PC-9 (cell line): ENCODE measurements around the gene NOTCH3. TPM values are rescaled to one million over a fixed set of nuclear protein-coding genes. Genes with fewer than 3 reads are reported as not detected.

Experiments used
- BruUV-seq: library from RNA; stranded (reverse); fragments of 400-500 nt; replicated peaks from 2 replicates; lab custom pipeline; 2021; lab: Mats Ljungman, UMichigan
- CTCF ChIA-PET: fragments of 300-600 bp; sonication (Branson Sonifier 250); formaldehyde crosslinking; loops from one replicate; lab custom pipeline; 2022; ENCODE audit warnings: antibody characterized with exemption; lab: Charles Lee
- POLR2A ChIA-PET: fragments of 300-600 bp; sonication (Branson Sonifier 250); formaldehyde crosslinking; loops from one replicate; lab custom pipeline; 2022; ENCODE audit warnings: antibody characterized with exemption; ENCODE audit not compliant: unreplicated experiment; lab: Charles Lee
- DNase-seq, 2 experiments: peaks; one replicate each; pipeline versions ENCODE4 v3.0.0 to v3.0.0-alpha.2; 2015 to 2022; ENCODE audit warnings: mixed read lengths in 1 of 2
- H2AFZ ChIP-seq: fragments of 200-600 bp; sonication (generic); 2 replicates; pipeline ENCODE4 v1.8.1; 2017; ENCODE audit warnings: antibody characterized with exemption
- H3F3A ChIP-seq: fragments of 200-600 bp; sonication (generic); 2 replicates; pipeline ENCODE4 v1.8.1; 2017; ENCODE audit warnings: antibody characterized with exemption, mild to moderate bottlenecking, low read depth; ENCODE audit not compliant: insufficient read depth
- H3K27ac ChIP-seq: fragments of 200-600 bp; sonication (generic); 2 replicates; pipeline ENCODE4 v1.6.1; 2016; ENCODE audit warnings: mixed run types
- H3K27me3 ChIP-seq: fragments of 200-600 bp; sonication (generic); 2 replicates; pipeline ENCODE4 v1.6.1; 2016; ENCODE audit warnings: low read depth, mixed run types; ENCODE audit not compliant: insufficient read depth
- H3K36me3 ChIP-seq: fragments of 200-600 bp; sonication (generic); 2 replicates; pipeline ENCODE4 v1.6.1; 2016; ENCODE audit warnings: low read depth, mixed run types
- H3K4me1 ChIP-seq: fragments of 200-600 bp; sonication (generic); replicated peaks from 2 replicates; pipeline ENCODE4 v1.6.1; 2016; ENCODE audit warnings: mixed run types; ENCODE audit not compliant: insufficient read depth
- H3K4me2 ChIP-seq: fragments of 200-600 bp; sonication (generic); 2 replicates; pipeline ENCODE4 v1.6.1; 2017; ENCODE audit warnings: mixed run types
- H3K4me3 ChIP-seq: fragments of 200-600 bp; sonication (generic); 2 replicates; pipeline ENCODE4 v1.6.1; 2016; ENCODE audit warnings: mixed run types
- H3K79me2 ChIP-seq: fragments of 200-600 bp; sonication (generic); 2 replicates; pipeline ENCODE4 v1.6.1; 2017; ENCODE audit warnings: low read depth, mixed run types
- H3K9me2 ChIP-seq: fragments of 200-600 bp; sonication (generic); 2 replicates; pipeline ENCODE4 v1.8.1; 2017; ENCODE audit warnings: mild to moderate bottlenecking; ENCODE audit not compliant: insufficient read depth
- H3K9me3 ChIP-seq: fragments of 200-600 bp; sonication (generic); 2 replicates; pipeline ENCODE4 v1.8.1; 2016; ENCODE audit warnings: low read depth; ENCODE audit not compliant: insufficient read depth
- H4K20me1 ChIP-seq: fragments of 200-600 bp; sonication (generic); 2 replicates; pipeline ENCODE4 v1.8.1; 2017; ENCODE audit not compliant: insufficient read depth
- CTCF ChIP-seq: fragments of 200-600 bp; sonication (generic); conservative IDR thresholded peaks from 2 replicates; pipeline ENCODE4 v1.6.1; 2017; ENCODE audit warnings: mixed run types, antibody characterized with exemption, mild to moderate bottlenecking, moderate library complexity
- EZH2 ChIP-seq: fragments of 200-600 bp; sonication (generic); IDR thresholded peaks from 2 replicates; pipeline ENCODE4 v1.8.0; 2017; ENCODE audit warnings: antibody characterized with exemption, low read depth
- intact Hi-C: fragments of 100-400 bp; cut with micrococcal nuclease; formaldehyde crosslinking; loops from one replicate; pipeline ENCODE4 v1.10.0; 2022; ENCODE audit not compliant: unreplicated experiment
- total RNA-seq: library from RNA; stranded (reverse); gene quantifications from 2 replicates; pipeline ENCODE4 v1.2.3, GENCODE V29; 2021

Gene NOTCH3
- total RNA-seq, 1 experiment from 2014 or later = 115 TPM

GRCh38 chr19:15161028-15161984, 39.5 kb downstream of the NOTCH3 start:
- Histone ChIP-seq H3K27me3 (no peaks in the 10 kb centered on the region), H3K36me3 (peaks cover 41% of the 10 kb centered on the region), H4K20me1 (no peaks in the 10 kb centered on the region), H2AFZ (no peak overlapping the region), H3K27ac (no peak overlapping the region), H3K4me3 (no peak overlapping the region), H3K4me1 (no peaks in the 10 kb centered on the region), H3K9me3 (no peaks in the 10 kb centered on the region), H3F3A (peaks cover 61% of the 10 kb centered on the region), H3K79me2 (no peaks in the 10 kb centered on the region), H3K9me2 (no peaks in the 10 kb centered on the region), H3K4me2 (no peak overlapping the region)
- intact Hi-C loops = no loop called here
- peak; percentile 82 for TF ChIP-seq CTCF
- no peak for TF ChIP-seq EZH2
- CTCF ChIA-PET = interaction anchor here (0.5 kb wide), 1 partner anchor 10 kb away, joined by 4 read pairs; no protein-coding TSS in a partner anchor
- POLR2A ChIA-PET = no interaction called here
- peak in 1 of 2 experiments; percentile 47 for DNase-seq
- BruUV-seq = no TSS peak

- Histone ChIP-seq H3K27me3 (no peaks in the 10 kb centered on the region), H3K4me1 (no peaks in the 10 kb centered on the region), H2AFZ (no peak overlapping the region), H3K27ac (no peak overlapping the region), H3K36me3 (peaks cover 21% of the 10 kb centered on the region), H3K4me3 (no peak overlapping the region), H3K4me2 (no peak overlapping the region), H3K79me2 (no peaks in the 10 kb centered on the region), H3F3A (peaks cover 56% of the 10 kb centered on the region), H3K9me3 (0 out of 2 replicates have a peak, but pooled peaks cover 4% of the 10 kb centered on the region), H3K9me2 (no peaks in the 10 kb centered on the region), H4K20me1 (no peaks in the 10 kb centered on the region)
- CTCF ChIA-PET = interaction anchor here (0.7 kb wide), 1 partner anchor 452 kb away, joined by 5 read pairs; no protein-coding TSS in a partner anchor
- TF ChIP-seq EZH2 (no peak), CTCF (no peak)
- BruUV-seq = no TSS peak
- POLR2A ChIA-PET = no interaction called here
- no peak for DNase-seq
- intact Hi-C loops = no loop called here
These were observed 41.5 kb downstream of the NOTCH3 start for GRCh38 chr19:15159251-15159650.

- H3F3A ChIP-seq = peaks cover 37% of the 10 kb centered on the region; the same call in 1 of the 2 replicates
- H3K4me2 ChIP-seq = no peak overlapping the region
- no peak overlapping the region for H3K4me3 ChIP-seq
- intact Hi-C loops = no loop called here
- H3K27ac ChIP-seq = no peak overlapping the region
- H3K79me2 ChIP-seq = no peaks in the 10 kb centered on the region
- no peaks in the 10 kb centered on the region for H4K20me1 ChIP-seq
- H3K9me3 ChIP-seq = 0 out of 2 replicates have a peak, but pooled peaks cover 5% of the 10 kb centered on the region
- ChIA-PET POLR2A (no interaction called here), CTCF (no interaction called here)
- TF ChIP-seq CTCF = no peak
- no peak for TF ChIP-seq EZH2
- no peaks in the 10 kb centered on the region for H3K27me3 ChIP-seq
- no peaks in the 10 kb centered on the region for H3K36me3 ChIP-seq
- no peaks in the 10 kb centered on the region for H3K4me1 ChIP-seq
- no peaks in the 10 kb centered on the region for H3K9me2 ChIP-seq
- DNase-seq = no peak
- BruUV-seq = no TSS peak
- H2AFZ ChIP-seq = no peak overlapping the region
These were observed 44.4 kb downstream of the NOTCH3 start for GRCh38 chr19:15156391-15156790.
